Fibroblast of skin of scalp (primary cell): ENCODE results near the gene PARG. TPM values are rescaled to one million over a fixed set of nuclear protein-coding genes. Genes with fewer than 3 reads are reported as not detected.
A peak's percentile ranks its signal among the peaks of the same experiment; 100 is the strongest.
"Not testable (repeated sequence)": the region's sequence is repeated elsewhere in the genome, so short reads cannot be mapped to it uniquely, and the experiment has no call there.

Experiments
- DNase-seq: peaks from one replicate; pipeline ENCODE4 v3.0.0-alpha.2; 2013
- polyA plus RNA-seq, 2 experiments: library from polyadenylated mRNA; unstranded; fragments of 120-200 nt; gene quantifications; one replicate each; pipeline ENCODE4 v1.2.1, GENCODE V29; 2013; ENCODE audit not compliant: insufficient read length in 2 of 2

PARG gene
- 17.0 TPM for polyA plus RNA-seq (2013, experiment 1 of 2; ENCODE audit: insufficient read length)
- 17.2 TPM for polyA plus RNA-seq (2013, experiment 2 of 2; ENCODE audit: insufficient read length)

GRCh38 chr10:49941447-49942338 is at the start of gene PARG, which contains the start of gene TIMM23B:
TSS of gene PARG (minus strand) at chr10:49942027. CDS start at chr10:49941725, 302 bp downstream.
TSS of gene TIMM23B (plus strand) at chr10:49942053. CDS start at chr10:49942195, 142 bp downstream.
- peak; percentile 84 for DNase-seq

- not testable (repeated sequence) for DNase-seq
Measured at GRCh38 chr10:49988376-49988775, 46.5 kb upstream of the PARG start, which contains the start of gene AGAP6. TSS of gene AGAP6 (plus strand) at chr10:49988406. CDS start at chr10:49988716, 310 bp downstream.

DNA sequence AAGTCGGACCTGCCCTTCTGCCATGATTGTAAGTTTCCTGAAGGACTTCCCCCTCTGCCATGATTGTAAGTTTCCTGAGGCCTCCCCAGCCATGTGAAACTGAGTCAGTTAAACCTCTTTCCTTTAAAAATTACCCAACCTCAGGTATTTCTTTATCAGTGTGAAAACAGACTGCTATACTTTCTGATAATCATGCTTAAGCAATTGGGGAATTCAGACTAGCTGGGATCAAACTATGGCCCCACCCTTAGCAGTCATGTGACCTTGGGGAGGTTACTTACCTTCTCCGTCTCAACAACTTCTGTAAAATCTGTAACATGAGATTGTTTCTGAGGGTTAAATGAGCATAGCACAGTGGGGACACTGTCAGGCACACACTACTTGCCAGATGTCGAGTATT is 45.4 kb upstream of the PARG start:
- DNase-seq: not testable (repeated sequence)

DNA sequence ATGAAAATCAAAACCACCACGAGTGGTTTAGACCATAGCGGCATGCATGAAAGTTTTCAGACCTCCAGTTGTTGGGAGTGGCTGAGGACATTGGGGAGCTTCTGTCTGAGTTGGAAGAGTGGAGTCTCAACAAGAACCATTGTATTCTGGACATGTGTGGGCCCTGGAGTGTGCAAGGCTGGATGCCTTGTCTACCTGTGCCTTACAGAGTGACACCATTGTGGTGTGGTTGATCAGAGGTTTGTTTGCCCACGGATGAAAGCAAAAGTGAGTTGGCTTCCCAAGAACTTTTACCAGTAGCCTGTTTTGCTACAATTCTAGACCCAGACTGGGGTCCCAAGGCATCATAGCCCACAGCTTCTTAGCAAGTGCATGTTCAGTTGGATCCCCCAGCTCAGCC is 35.9 kb upstream of the PARG start:
- not testable (repeated sequence) for DNase-seq

- not testable (repeated sequence) for DNase-seq
Measured at GRCh38 chr10:49972094-49972493, 30.3 kb upstream of the PARG start.

DNA sequence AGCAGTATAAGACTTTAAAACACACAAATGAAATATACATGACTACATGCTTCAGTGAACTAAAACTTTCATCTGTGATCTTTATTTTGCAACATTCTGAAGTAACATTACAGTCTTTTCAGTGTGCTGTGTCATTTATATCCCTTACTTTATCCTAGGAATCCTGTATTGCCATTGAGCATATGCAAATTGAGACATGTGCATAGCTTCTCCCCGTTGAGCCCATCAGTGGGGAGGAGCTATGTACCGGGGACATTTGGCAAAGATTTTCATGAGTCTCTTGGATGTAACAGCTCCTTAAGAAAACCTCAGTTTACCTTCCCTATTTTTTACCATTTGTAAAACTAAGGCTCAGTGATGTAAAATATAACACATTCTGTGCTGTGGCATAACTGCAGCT is 29.6 kb upstream of the PARG start:
- DNase-seq: not testable (repeated sequence)

GRCh38 chr10:49970331-49970857 is 28.6 kb upstream of the PARG start:
- DNase-seq: not testable (repeated sequence)

GRCh38 chr10:49953122-49953521 is 11.3 kb upstream of the PARG start:
- peak; percentile 3 for DNase-seq

GRCh38 chr10:49952006-49952405 is 10.2 kb upstream of the PARG start:
- not testable (repeated sequence) for DNase-seq

GRCh38 chr10:49948737-49949136 is 6.9 kb upstream of the PARG start:
- DNase-seq: not testable (repeated sequence)

DNA sequence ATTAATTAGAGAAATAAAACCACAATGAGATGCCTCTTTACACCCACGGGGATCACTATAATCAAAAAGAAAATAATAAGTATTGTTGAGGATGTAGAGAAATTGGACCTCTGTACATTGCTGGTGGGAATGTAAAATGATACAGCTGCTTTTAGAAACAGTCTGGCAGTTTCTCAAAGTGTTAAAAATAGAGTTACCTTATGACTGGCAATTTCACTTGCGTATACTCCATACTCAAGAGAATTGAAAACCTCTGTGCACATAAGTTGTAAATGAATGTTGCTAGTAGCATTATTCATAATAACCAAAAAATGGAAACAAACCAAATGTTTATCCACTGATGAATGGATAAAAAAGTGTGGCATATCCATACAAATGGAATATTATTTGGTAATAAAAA is 6.3 kb upstream of the PARG start:
- DNase-seq: not testable (repeated sequence)

DNA sequence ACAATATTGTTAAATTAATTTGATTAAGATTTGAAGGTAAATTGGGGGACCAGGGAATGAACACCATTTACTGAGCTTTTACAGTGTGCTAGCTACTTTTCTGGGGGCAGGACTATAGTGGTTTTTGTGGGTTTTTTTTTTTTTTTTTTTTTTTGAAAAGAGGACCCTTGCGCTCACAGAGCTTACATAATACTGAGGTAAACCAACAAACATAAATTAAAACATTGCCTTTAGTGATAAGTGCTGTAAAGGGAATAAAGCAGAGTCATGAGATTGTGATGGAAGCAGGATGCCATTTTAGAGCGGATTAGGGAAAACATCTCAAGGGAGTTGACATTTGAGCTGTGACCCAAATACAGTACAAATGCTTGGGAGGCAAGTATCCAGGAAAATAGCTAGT is 1.8 kb upstream of the PARG start:
- not testable (repeated sequence) for DNase-seq

GRCh38 chr10:49942339-49942705 is 495 bp upstream of the PARG start:
- not testable (repeated sequence) for DNase-seq

- not testable (repeated sequence) for DNase-seq
Measured at GRCh38 chr10:49931959-49932728, 9.7 kb downstream of the PARG start.

- not testable (repeated sequence) for DNase-seq
Measured at GRCh38 chr10:49931276-49931675, 10.6 kb downstream of the PARG start.

DNA sequence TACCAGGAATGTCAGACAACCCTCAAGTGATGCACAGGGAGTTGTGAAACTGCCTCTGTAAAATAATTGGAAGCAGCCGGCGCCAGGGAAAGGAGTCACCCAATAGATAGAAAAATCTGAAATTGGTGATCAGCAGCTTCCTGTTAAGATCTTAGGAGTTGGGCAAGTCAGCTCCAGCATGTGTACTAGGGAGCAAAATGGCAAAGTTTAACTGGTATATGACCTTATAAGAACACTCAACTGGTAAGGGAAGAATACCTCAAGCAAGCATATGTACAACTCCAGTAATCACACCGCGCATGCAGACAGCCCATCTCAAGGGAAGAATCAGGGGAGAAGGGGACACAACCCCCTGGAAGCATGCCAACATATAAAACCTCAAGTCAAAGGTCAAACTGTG is 18.3 kb downstream of the PARG start:
- not testable (repeated sequence) for DNase-seq

- not testable (repeated sequence) for DNase-seq
Measured at GRCh38 chr10:49922041-49922440, 19.8 kb downstream of the PARG start.

DNA sequence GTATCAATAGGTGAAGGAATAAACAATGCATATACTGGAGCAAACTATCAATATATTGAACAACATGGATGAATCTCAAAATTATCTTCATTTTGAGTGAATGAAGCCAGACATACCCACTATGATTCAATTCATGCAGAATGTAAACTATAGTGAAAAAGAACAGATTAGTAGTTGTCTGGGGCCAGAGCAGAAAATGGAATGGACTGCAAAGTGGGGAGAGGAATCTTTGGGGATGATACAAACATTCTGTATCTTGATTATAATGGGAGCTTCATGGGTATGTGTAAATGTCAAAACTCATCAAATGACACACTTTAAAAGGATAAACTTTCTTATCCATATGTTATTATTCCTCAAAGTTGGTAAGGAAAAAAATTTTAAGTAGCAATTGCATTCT is 23.9 kb downstream of the PARG start:
- not testable (repeated sequence) for DNase-seq

DNA sequence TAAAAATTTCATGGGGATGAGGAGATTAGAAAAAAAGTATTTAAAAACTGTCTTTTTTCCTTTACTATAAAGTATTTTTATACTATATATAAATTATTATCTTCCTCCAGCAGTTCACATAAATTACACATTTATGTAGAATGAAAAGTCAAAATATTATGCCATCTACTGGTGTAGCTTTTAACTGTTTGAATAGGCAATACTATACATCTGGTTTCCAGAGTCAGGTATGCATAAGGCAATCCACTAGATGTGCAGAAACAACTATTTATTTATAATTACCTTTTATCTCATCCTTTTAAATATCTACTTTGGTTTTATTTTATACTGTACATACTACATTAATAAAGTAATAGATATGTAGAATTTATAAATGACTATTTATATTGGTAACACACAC is 25.4 kb downstream of the PARG start:
- not testable (repeated sequence) for DNase-seq

- DNase-seq: not testable (repeated sequence)
Measured at GRCh38 chr10:49910295-49910694, 31.5 kb downstream of the PARG start.

GRCh38 chr10:49908290-49909080 is 33.3 kb downstream of the PARG start:
- not testable (repeated sequence) for DNase-seq

GRCh38 chr10:49903829-49904228 is 38.0 kb downstream of the PARG start:
- not testable (repeated sequence) for DNase-seq
